C4-2B (cell line): ENCODE measurements around the gene DTHD1.

Experiments used
- CTCF ChIP-seq: fragments of 450-650 bp; conservative IDR thresholded peaks from 2 replicates; pipeline ENCODE4 v1.5.1; 2017; ENCODE audit warnings: mild to moderate bottlenecking
- ZFX ChIP-seq: fragments of 450-650 bp; IDR thresholded peaks from 2 replicates; pipeline ENCODE4 v1.6.1; 2017

- no peak for TF ChIP-seq ZFX
- TF ChIP-seq CTCF, result no peak
These were observed 36.3 kb downstream of the DTHD1 start for GRCh38 chr4:36317721-36318120.
